8988T (cell line): ENCODE data around the gene MEG3.

Source experiments
- DNase-seq: peaks from one replicate; pipeline ENCODE4 v3.0.0; 2011

MEG3 gene

DNA sequence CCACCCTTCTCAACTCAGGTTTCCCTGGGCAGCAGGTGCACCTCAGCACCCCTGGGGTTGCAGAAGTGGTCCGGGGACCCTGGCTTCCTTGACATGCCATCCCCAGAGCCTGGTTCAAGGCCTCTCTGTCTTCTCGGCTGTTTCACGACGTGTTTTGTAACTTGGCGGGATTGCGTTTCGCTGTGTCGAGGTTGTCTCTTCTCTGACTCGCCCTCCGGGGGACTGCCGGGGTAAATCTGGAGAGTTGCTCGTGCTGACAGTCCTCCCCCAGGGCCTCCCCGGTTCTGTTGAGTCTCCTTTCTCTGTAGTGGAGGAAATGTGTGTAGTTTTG lies 25.6 kb downstream of the MEG3 start:
- no peak for DNase-seq

DNA sequence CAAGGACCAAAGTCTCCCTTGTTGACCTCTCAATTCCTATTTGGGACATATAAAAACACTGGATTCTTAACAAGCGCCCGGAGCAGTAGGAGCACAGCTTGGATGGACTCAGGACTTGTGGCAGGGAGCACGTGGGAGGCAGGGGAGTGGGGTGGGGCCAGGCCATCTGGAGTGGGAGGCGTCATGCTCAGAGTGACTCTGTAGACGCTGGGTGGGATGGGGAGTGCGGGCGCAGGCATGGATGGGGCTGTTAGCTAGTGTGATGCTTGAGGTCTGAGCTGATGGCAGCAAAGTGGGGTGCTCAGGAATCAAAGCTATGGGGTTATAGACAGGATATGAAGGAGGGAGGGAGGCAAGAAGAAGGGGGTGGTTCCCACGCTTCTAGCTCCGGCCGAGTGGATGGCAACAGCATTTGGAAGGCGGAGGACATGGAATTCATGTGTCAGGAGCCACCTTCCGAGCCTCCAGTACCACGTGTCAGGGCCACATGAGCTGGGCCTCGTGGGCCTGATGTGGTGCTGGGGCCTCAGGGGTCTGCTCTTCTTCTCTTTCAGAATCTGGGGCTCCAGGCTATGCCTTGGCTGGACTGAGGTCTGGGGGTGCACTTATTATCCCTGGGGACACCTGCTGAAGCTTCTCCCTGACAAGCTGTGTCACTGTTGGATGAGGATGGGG lies 26.2 kb downstream of the MEG3 start:
- DNase-seq: no peak

DNA sequence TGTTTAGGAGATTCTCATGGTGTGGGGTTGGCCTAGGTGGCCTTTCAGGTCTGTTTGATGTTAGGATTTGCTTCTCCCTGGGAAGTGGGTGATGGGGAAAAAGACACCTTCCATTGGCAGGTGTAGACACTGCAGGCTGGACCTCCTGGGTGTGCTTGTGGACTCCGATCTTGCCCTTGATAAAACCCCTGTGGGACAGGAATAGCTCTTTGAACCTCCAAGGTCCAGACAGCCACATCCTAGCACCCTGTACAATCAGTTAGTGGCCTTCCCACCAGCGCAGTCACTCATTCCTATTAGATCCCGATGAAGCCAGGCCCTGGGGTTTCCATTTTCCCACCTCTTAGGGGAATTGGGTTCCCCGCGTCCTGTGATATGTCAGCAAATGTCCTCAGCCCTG lies 28.5 kb downstream of the MEG3 start:
- DNase-seq: no peak

DNA sequence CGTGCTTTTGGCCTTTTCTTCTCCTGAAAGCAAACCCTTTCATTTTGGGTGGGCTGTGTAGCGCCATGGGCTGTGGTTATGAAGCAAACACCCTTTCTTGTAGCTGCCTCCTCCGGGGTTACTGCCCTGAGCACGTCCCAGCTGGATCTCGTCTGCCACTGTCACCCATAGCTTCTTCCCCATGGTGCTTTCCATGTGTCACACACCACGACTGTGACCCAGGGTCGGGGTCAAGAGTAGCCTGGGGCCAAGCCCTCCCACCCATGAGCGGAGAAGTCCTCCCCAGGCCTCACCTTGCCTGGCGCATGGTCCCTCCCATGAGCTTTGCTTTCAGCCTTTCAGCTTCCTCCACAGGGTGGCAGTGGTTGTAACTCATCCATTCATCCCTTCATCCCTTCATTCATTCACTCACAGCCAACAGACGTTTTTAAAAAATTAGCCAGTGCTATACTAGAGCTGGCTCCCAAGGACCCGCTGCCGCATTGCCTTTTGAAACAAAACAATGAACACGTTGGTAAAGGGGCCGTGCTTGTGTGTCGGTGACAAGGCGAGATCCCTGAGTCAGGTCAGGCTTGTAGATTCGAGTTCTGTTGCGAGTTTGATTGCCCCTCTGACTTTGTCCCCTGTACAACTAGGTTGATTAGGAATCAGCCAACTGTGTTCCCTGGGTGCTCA lies 29.5 kb downstream of the MEG3 start:
- no peak for DNase-seq

DNA sequence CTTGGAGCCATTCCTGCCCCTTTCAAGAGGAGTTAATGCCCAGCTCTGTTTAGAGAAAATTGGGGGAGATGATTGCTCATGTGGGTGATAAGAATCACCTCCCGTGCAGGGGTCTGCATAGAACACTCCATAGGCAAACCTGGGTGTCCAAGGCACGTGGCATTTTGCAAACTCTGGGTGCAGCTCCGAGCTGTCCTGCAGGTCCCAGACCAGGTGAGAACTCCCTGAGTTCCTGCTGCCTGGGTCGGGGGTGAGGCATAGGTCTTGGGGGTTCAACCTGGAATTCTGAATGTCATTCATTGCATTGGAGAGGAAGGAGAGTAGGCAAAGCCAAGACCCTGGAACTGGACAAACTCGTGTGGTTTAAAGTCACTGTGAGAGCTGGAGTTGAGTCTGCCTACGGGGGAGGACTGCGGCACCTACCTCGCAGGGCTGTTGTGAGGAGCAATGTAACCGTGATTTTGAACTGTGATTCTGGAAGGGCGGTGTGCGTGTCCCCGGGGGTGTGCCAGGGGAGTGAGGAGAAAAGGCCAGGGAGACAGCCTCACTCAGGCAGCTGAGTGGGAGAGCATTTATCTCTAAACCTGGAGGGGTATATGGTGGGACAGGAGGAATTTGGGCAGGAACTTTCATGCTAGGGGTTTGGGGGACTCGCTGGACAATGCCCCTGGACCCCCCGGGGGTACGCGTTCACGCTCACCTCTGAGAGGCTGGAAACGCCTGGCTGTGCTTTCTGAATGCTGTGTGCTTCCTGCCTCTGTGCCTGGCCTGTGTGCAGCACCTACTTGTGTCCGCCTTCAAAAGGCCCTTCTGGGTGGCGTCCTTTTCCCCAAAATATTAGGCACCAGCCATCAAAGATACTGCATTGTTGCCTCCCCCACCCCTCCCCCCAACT lies 30.4 kb downstream of the MEG3 start:
- DNase-seq: no peak

DNA sequence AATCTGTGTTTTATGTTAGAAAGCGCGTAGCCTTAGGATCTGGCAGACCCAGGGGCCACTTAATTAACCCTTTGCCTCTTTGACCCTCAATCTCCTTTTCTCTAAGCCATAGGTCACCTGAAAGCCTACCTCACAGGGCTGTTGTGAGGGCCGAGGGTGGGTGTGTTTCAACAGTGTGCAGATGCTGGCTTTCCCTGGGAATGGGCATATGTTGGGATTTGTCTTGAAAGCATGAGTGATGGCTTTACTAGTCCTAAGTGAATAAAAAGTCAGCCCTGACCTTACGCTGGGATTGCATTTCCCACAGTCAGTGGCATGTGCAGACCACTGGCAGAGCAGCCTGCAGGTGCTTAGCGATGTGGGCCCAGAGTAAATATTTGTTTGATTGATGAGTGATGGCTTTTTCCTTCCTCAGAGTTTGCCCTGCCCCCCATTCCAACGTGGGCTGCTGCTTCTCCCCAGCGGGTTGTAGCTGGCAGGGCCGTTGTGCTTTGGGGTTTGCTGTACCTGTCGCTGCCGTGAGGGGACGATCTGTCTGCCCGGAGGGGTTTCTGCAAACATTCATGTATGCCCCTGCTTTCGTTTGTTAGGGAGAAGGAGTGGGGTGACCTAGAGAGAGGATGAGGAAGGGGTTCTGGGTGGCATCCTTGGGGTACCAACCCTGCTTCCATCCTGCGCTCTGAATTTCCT lies 31.5 kb downstream of the MEG3 start:
- DNase-seq: no peak

DNA sequence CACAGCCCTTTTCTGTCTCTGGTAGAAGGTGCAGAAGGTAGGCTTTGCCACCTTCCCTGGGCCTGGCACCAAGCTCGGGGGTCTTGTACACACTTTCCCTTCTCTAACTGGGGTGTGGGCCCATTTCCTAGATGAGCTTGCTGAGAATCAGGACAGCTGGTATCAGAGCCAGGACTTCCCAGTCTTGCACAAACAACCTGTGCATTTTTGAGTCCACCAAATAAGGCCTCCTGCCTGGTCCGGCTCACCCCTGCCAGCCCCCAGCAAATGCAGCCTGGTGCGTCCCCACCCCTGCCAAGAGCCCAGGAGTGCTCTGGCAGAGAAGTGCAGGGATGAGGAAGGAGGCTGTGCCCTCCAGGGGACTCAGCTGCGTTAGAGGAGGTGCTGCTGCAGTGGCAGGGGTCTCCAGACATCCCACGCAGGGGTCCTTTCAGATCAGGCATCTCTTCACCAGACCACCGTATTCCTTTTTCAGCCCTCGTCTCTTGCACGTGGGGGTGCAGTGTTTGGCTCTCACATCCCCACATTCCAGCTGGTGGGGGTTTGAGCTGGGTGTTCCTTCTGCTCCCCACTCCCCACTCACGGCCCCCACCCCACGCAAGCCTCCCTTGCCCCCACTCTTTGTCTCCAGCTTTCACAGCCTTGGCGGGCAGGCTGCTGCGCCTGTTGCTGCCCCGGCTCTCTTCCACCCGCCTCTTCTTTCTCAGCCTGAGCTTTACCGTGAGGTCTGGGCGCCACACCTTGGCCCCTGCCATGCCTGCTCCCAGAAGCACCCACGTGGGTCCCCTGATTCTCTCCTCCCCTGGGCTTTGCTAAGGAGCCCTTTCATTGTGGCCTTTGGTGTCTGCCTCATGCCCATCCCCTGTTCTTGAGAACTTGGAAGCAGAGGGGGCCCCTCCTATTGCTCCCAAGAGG lies 32.3 kb downstream of the MEG3 start:
- DNase-seq: no peak

DNA sequence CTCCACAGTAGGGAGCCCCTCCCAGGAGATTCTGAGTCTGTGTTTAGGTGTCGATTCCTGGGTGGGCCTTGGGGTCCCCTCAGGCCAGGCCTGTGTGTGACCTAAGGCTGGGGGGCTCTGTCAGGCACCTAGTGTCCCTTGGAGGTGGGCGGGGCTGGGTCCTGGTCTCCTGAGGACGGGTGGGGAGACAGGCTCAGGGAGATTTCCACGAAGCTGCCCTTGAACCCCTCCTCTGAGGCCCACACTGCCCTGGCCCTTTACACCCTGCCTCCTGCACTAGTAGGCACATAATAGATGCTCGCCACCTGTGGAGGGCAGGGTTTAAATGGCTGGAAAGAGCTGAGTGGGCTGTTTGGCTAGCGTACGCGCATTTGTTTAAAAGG lies 32.9 kb downstream of the MEG3 start:
- DNase-seq: no peak

DNA sequence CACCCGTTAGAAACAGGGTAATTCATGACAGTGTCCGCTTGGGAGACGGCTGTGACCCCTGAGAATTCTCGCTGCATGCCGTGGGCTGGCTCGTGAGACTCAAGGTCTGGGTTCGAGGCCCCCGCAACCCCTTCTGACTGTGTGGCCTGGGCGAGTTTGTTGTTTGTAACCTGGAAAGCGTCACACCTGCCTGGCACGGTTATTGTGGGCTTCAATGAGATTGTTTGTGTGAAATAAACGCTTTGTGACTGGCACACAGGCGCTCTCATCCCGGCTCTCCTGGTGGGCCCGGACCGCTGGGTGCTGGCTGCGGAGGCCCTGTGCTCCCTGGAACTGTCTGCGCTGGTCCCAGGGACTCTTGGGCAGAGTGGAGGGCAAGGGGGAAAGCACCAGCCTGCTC lies 33.9 kb downstream of the MEG3 start:
- no peak for DNase-seq

DNA sequence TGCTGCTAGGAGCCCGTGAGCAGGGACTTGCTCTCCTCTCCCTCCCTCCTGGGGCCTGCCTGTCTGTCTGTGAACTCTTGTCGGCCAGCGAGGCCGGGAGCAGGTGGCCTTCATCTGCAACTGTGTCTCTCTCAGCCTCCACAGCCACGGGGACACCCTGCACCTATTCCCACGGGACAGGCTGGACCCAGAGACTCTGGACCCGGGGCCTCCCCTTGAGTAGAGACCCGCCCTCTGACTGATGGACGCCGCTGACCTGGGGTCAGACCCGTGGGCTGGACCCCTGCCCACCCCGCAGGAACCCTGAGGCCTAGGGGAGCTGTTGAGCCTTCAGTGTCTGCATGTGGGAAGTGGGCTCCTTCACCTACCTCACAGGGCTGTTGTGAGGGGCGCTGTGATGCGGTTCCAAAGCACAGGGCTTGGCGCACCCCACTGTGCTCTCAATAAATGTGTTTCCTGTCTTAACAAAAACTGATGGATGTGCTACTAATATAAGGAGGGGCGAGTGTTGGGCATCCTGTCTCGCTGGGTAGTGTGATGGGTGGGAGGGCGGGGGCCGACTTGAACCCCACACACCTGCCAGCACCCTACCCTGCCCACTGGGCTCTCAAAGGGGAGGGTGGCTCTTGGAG lies 34.8 kb downstream of the MEG3 start:
- DNase-seq: no peak

DNA sequence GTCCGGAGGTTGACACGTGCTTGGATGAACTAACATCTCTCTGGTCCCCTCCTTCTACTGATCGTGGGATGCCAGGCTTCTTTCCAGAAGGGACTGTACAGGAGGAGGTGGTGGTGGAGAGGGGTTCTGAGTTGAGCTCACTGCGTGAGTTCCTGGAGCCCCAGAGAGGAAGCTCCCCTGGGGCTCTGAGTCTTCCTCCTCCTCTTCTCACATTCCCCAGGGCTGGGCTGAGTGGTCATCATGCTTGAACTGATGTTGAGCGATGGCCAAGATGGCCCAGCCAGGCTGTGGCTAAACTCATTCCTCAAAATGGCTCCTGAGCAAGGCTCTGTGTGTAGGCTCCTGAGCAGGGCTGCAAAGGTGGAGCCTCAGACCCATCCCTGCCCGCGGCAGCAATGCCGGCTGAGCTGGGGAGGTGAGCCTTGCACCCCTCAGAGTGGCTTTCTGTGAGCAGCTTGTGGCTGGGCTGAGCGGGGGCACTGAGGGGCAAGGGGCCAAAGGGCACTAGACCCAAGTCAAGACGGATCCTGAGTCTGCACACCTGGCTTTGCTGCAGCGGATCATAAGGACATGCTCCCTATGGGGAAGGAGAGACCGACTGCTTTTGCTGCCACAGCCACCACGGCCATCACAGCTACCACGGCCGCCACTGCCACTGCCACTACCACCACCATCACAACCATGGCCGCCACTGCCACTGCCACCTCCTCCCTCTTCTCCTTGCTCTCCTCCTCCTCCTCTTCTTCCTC lies 35.4 kb downstream of the MEG3 start:
- no peak for DNase-seq

DNA sequence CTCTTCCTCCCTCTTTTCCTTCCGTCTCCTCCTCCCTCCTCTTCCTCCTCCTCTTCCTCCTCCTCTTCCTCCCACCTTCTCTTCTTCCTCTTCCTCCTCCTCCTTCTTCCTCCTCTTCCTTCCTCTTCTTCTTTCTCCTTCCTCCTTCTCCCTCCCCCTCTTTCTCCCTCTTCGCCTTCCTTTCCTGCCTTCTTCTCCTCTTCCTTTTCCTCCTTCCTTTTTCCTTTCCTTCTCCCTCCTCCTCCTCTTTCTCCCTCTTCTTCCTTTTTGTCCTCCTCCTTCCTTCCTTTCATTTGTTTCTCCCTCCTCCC lies 36.0 kb downstream of the MEG3 start:
- no peak for DNase-seq

DNA sequence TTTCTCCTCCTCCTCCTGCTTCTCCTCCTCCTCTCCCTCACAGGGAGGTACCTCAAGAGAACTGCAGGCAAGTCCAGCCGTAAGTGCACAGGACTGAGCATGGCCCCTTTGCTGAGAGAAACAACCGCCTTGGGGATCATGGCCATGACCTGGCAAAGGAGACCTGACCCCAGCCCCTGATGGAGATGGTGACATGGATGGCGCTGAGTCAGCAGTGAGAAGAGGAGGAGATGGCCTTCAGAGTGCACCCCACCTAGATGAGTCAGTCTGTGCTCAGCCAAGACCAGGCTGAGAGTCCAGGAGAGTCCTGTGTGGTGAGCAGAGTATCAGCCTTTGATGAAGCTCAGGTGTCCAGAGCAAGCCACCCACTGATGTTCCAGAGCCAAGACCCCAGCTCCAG lies 36.4 kb downstream of the MEG3 start:
- no peak for DNase-seq

DNA sequence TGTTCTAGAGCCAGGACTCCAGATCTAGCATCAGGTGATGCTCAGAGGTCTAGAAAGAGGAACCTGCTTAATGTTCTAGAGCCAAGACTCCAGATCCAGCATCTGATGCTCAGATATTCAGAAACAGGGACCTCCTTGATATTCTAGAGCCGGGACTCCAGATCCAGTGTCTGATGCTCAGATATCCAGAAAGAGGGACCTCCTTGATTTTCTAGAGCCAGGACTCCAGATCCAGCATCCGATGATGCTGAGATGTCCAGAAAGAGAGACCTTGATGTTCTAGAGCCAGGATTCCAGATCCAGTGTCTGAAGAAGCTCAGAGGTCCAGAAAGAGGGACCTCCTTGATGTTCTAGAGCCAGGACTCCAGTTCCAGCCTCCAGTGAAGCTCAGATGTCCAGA lies 36.9 kb downstream of the MEG3 start:
- no peak for DNase-seq

DNA sequence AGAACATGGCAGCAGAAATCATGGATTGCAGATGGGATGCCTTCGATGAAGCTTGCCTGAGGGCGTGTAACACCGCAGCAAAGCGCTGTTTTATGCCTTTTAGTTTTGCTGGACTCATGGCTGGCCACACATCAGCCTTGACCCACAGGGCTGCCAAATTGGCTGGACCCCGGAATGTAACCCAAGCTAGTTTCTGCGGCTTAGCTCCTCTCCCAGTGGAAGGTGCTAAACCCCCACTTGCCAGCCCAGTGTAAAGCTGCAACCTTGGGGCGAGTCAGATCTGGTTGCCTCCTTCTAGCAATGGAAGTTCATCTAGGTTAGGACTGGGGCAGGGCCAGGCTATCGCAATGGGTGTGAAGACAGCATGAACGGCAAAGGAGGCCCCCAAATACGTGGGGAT lies 38.3 kb downstream of the MEG3 start:
- DNase-seq: no peak

DNA sequence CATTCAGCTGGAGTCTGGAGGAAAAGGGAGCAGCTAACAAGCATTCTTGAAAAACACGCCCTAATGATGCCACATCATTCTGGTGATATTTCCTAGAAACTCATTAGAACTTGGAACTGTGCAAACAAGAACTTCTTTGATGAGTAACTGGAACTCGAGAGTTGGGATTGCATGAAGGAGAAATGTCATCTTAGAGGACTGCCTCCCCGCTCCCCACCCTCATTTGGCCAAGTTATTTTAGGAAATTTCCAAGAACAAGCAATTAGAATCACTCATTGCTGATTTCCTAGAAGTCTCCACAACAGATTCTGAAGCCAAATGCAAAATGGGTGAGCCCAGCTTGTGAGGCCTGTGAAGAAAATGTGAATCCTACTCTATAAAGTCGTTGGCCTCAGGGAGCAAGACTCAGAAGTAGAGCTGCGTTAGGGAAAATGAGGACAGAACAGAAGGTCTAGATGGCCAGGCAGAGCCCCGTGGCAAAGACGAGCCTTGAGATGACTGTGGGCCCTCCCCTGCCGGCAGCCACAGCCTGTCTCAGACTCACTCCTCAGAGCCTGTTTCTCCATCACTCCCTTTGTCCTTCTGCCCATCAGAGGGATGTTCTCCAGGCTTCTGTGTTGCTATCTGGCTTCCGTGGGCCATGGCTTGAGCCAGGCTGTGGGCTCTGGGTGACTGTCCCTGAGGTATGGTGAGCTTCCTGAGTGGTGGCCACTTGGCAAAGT lies 39.2 kb downstream of the MEG3 start:
- DNase-seq: no peak

DNA sequence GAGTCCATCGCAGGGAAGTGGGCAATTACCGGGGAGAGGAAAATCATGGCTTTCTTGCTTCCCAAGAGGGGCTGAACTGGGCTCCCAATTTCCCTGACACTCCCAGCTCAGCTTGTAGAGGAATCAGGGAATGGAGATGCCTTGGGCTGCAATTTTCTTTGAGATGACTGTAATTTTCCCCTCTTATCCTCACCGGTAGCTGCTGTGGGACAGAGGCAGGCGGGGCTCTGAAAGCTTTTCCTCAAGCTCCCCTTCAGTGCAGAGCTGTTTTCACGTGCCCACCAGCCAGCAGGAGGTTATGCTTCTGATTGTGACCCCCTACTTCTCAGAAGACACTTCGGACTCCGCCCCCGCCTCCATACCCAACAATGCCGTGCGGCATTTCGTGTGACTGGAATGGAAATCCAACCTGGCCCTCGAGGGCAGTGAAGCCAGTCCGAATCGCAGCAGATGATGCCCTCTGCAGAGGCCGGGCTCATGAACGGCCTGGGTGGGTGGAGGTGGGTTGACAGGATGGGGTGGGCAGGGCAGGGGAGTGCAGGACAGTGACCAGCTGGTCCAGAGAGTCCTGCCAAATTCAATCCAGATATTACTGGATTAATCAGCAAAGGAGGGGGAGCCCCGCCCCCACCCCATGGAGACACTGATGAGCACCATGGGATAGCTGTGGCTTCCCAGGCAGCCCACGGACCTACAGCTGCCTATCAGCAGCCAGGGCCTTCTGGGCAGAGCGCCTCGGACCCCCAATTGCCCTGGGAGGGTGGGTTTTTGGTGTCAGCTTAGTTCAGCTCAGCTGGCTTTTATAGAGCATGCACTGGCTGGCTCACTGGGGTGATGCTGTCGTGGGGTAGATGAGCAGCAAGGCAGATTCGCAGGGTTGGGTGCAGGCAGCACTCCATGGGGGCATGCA lies 40.0 kb downstream of the MEG3 start:
- no peak for DNase-seq

DNA sequence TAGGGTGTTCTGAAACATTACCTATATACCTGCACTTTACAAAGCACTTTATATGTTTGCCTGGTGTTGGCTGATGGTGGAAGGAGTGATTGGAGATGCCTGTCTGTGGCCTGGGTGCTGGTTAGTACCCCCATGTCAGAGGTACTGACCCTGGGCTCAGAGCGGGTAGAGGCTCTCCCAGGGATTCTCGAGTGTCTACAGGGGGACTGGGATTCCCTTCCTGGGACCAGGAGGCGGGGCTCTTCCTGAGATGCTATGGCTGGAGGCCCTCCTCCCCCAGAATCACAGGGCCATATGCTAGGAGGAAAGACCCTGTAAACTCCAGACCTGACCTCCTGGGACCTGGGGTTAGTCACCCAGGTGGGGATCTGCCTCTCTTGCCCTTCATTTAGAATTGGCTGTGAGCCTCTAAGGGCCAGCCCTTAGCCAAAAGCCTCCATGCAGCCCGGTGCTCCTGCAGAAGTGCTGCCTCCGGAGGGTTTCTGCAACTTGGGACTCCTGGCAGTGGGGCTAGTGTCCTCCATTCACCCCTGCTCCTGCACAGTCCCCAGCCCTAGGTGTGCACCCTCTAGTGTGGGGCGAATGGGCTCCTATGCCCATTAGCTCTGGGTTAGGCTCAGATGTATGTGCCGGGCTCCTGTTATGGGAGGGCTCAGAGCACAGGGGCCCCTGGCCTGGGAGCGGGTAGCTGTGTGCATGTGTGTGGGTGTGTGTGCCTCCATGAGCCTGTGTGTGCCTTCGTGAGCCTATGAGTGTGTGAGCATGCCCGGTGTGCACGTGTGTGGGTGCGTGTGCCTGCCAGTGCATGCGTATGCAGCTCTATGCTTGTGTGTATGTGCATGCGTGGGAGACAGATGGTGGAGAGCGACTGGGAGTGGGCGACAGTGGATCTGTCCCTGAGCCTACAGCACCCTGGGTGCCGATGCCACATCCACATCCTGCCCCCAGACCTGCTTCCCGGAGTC lies 41.0 kb downstream of the MEG3 start:
- no peak for DNase-seq
